Natural killer cell (primary cell): ENCODE measurements around the gene RANGAP1. TPM values are rescaled to one million over a fixed set of nuclear protein-coding genes. Genes with fewer than 3 reads are reported as not detected.

Experiments used
- ATAC-seq, 3 donors: fragments of 150-1000 bp in 2 of 3; fragments of 200-7000 bp in 1 of 3; cut with Tn5 transposase; 1 replicate in 1 of 3; 2 replicates in 2 of 3; pipeline ENCODE4 v1.10.0; 2021; ENCODE audit warnings: mild to moderate bottlenecking in 2 of 3, moderate library complexity in 2 of 3
- DNase-seq, 2 donors: peaks; one replicate each; pipeline versions ENCODE4 v3.0.0 to v3.0.0-alpha.2; 2013 to 2021; ENCODE audit warnings: mixed read lengths in 1 of 2
- H3K27ac ChIP-seq: one replicate; pipeline ENCODE4 v1.5.1; 2013; ENCODE audit warnings: mild to moderate bottlenecking, low read length
- H3K27me3 ChIP-seq: one replicate; pipeline ENCODE4 v1.6.1; 2013; ENCODE audit warnings: low read length; ENCODE audit not compliant: control insufficient read depth, insufficient read depth
- H3K36me3 ChIP-seq: one replicate; pipeline ENCODE4 v1.6.1; 2013; ENCODE audit warnings: low read length; ENCODE audit not compliant: control insufficient read depth, insufficient read depth
- H3K4me1 ChIP-seq: one replicate; pipeline ENCODE4 v1.6.1; 2013; ENCODE audit warnings: low read length; ENCODE audit not compliant: control insufficient read depth, insufficient read depth
- H3K4me3 ChIP-seq: one replicate; pipeline ENCODE4 v1.5.1; 2013; ENCODE audit warnings: low read length
- H3K9me3 ChIP-seq: one replicate; pipeline ENCODE4 v1.6.1; 2013; ENCODE audit warnings: low read length; ENCODE audit not compliant: control insufficient read depth, insufficient read depth
- H3K27ac Mint-ChIP-seq, 2 donors: one replicate each; pipeline ENCODE4 v1.8.0; 2022; ENCODE audit warnings: mild to moderate bottlenecking in 2 of 2, mixed read lengths in 2 of 2, moderate library complexity in 1 of 2
- H3K27me3 Mint-ChIP-seq, 2 donors: one replicate each; pipeline ENCODE4 v1.8.0; 2022; ENCODE audit warnings: low read depth in 2 of 2, mixed read lengths in 2 of 2
- H3K36me3 Mint-ChIP-seq: one replicate; pipeline ENCODE4 v1.8.0; 2022; ENCODE audit warnings: mixed read lengths
- H3K4me1 Mint-ChIP-seq, 2 donors: one replicate each; pipeline ENCODE4 v1.8.0; 2022; ENCODE audit warnings: mixed read lengths in 2 of 2
- H3K4me3 Mint-ChIP-seq: one replicate; pipeline ENCODE4 v1.8.0; 2022; ENCODE audit warnings: mild to moderate bottlenecking, moderate library complexity, mixed read lengths
- H3K9me3 Mint-ChIP-seq, 2 donors: one replicate each; pipeline ENCODE4 v1.8.0; 2022; ENCODE audit warnings: mixed read lengths in 2 of 2
- CTCF ChIP-seq: fragments of 200-600 bp; IDR thresholded peaks from one replicate; pipeline ENCODE4 v1.8.0; 2022; ENCODE audit warnings: antibody characterized with exemption
- WGBS: methylation state at CpG from one replicate; pipeline ENCODE4 v1.1.7; 2013; ENCODE audit warnings: missing lambda C conversion rate; ENCODE audit not compliant: insufficient coverage; 5-methylcytosine and 5-hydroxymethylcytosine counted together
- intact Hi-C: fragments of 100-400 bp; cut with micrococcal nuclease; formaldehyde crosslinking; loops from one replicate; pipeline ENCODE4 v1.14.2; 2022
- total RNA-seq, 4 donors: library from RNA; stranded (reverse); fragments of 120-200 nt in 1 of 4; gene quantifications; one replicate each; pipeline versions ENCODE4 v1.2.3 to v1.2.4, GENCODE V29; 2013 to 2022

RANGAP1 gene
- total RNA-seq, 3 donors from 2014 or later (not counting 1 experiment from before 2014, with no cell fraction given) = 44.0 to 54.2 (median 54.0) TPM

- H3K4me3 Mint-ChIP-seq = no peak overlapping the region
- WGBS = 95% methylated on average over 5 of the region's 5 CpGs
Measured at GRCh38 chr22:41324821-41325528, 39.0 kb upstream of the RANGAP1 start.

GRCh38 chr22:41320416-41321240 lies 34.6 kb upstream of the RANGAP1 start:
- 97% methylated on average over 16 of the region's 16 CpGs for WGBS
- Mint-ChIP-seq H3K9me3 (no peaks in the 10 kb centered on the region), H3K4me3 (no peak overlapping the region), H3K4me1 (peaks cover 11% of the 10 kb centered on the region in 2 donors), H3K27ac (no peak overlapping the region), H3K27me3 (no peaks in the 10 kb centered on the region), H3K36me3 (no peaks in the 10 kb centered on the region)
- Histone ChIP-seq H3K27me3 (no peaks in the 10 kb centered on the region), H3K9me3 (no peaks in the 10 kb centered on the region), H3K36me3 (peaks cover 19% of the 10 kb centered on the region), H3K27ac (no peak overlapping the region), H3K4me3 (no peak overlapping the region), H3K4me1 (no peaks in the 10 kb centered on the region)
- no peak for DNase-seq
- intact Hi-C loops = no loop called here
- no peak for ATAC-seq
- no peak for TF ChIP-seq CTCF

More at GRCh38 chr22:41324821-41325528, 39.0 kb upstream of the RANGAP1 start:
- no peak overlapping the region for H3K27ac ChIP-seq
- no peak for TF ChIP-seq CTCF
- ATAC-seq (no peak), DNase-seq (no peak)
- H3K4me3 ChIP-seq = no peak overlapping the region
- H3K4me1 ChIP-seq = no peaks in the 10 kb centered on the region
- Mint-ChIP-seq H3K36me3 (no peaks in the 10 kb centered on the region), H3K27ac (peak overlapping the region in 1 of 2 donors; percentile 68), H3K4me1 (peaks cover 6 to 12% of the 10 kb centered on the region in 2 donors), H3K27me3 (no peaks in the 10 kb centered on the region), H3K9me3 (no peaks in the 10 kb centered on the region)
- no peaks in the 10 kb centered on the region for H3K27me3 ChIP-seq
- H3K9me3 ChIP-seq = no peaks in the 10 kb centered on the region
- peaks cover 45% of the 10 kb centered on the region for H3K36me3 ChIP-seq
- intact Hi-C loops = no loop called here

GRCh38 chr22:41315586-41315985 lies 29.6 kb upstream of the RANGAP1 start:
- no peak for DNase-seq
- no peaks in the 10 kb centered on the region for H3K9me3 ChIP-seq
- H3K4me1 Mint-ChIP-seq = peaks cover 14% of the 10 kb centered on the region in 2 donors
- H3K4me3 Mint-ChIP-seq = no peak overlapping the region
- intact Hi-C loops = no loop called here
- H3K9me3 Mint-ChIP-seq = no peaks in the 10 kb centered on the region
- H3K27ac ChIP-seq = no peak overlapping the region
- no peaks in the 10 kb centered on the region for H3K27me3 ChIP-seq
- no peaks in the 10 kb centered on the region for H3K36me3 Mint-ChIP-seq
- H3K4me1 ChIP-seq = no peaks in the 10 kb centered on the region
- ATAC-seq = no peak
- no peaks in the 10 kb centered on the region for H3K27me3 Mint-ChIP-seq
- 94% methylated on average over 1 of the region's 1 CpG for WGBS
- peaks cover 4% of the 10 kb centered on the region for H3K36me3 ChIP-seq
- no peak overlapping the region for H3K27ac Mint-ChIP-seq
- no peak overlapping the region for H3K4me3 ChIP-seq
- TF ChIP-seq CTCF = no peak
